Superior temporal gyrus (tissue), 1 donor: ENCODE measurements around the gene ANKLE2.

ENCODE experiments used
- DNase-seq: peaks from one replicate; pipeline ENCODE4 v3.0.0-alpha.2; 2016; ENCODE audit errors: extremely low spot score

The ANKLE2 gene

DNA sequence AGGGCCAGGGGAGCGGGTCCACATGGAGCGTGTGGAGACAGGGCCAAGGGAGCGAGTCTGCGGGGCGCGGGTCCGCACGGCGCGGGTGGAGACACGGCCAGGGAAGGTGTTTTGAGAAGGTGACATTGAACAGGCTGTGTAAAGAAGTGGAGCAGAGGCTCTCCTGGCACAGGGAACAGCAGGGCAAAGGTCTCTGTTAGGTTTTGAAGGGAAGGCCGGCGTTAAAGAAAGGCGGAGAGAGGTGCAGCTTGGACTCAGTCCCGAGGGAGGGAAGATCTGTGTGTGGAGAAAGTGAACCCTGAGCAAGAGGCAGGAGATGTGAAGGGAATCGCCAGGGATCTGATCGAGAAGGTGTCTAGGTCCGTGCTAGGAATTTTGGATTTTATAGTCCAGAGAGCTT is 72.4 kb downstream of the ANKLE2 start:
- DNase-seq: no peak

DNA sequence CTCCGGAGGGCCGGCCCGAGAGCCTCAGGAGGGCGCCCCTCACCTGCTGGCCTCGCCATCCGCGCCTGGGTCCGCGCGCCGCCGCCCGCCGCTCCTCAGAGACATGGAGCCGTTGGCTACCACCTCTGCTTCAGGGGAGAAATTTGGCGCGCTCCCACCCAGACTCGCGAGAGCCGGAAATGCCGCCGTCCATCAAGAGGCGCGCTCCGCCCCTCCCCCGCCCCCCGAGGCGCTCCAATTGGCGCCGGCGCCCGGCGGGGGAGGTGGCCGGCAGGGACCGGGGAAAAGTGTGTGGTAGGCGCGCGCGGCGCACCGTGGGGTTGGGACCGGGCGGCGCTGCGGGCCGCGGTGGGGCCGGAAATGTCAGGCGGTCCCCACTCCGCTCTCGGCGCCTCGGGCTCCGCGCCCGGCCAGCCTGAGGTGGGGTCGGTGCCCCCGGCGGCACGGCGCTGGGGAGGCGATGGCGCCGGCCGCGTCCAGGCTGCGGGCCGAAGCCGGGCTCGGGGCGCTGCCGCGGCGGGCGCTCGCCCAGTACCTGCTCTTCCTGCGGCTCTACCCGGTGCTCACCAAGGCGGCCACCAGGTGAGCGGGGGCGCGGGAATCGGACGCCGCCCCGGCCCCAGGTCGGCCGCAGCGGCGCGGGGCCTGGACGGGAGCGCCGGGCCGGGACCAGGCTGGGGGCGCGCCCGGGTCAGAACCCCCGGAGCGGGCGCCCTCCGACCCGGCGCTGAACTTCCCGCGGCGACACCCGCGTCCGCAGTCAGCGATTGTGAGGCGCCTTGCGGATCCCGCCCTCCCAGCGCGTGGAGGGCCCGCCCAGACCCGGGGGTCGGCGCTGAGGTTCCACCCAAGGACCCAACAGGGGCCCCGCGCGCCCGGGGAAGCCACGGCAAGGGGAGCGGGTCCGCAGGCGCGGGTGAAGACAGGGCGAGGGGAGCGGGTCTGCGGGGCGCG is 74.1 kb downstream of the ANKLE2 start, which contains the start of the genes POLE and PXMP2:
Gene POLE (minus strand): TSS at position 132 of the 954 bp plus-strand sequence. CDS start 27 bp downstream, at position 105.
Gene PXMP2 (plus strand): TSS at position 377 of the 954 bp plus-strand sequence. CDS start 84 bp downstream, at position 461.
- peak; percentile 84 for DNase-seq

DNA sequence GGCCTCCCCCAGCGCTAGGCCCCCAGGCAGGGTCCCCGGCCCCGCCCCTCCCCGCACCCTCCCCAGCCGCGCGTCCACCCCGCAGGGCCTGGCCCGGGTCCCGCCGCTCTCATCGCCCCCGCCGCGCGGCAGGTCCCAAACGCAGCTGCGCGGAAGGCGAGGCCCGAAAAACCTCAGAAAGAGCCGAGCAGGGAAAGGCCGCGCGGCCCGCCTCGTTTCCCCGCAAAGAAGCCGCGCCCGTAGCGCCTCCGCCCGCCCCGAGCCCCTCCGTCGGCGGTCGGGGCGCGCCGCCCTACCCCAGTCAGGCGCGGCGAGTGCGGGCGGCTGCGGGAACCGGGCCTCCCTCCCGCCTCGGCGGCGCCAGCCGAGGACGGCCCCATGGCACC is 74.8 kb downstream of the ANKLE2 start:
- no peak for DNase-seq

DNA sequence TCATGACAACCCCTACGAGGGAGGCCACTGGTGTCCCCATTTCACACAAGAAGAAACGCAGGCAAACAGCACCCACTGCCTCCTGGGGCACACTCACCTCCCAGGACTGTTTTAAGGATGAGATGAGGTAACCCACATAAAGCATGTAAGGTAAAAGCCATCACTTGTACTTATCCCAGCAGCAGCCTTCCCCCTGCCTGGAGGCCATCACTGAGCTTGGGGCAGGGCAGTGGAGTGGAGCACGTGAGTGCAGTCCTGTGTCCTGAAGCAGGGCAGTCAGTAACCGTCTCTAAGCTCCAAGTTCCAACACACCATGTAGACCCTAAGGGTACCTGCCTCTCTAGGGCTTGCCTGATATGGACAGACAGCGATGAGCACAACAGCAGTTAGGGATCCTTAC is 76.2 kb downstream of the ANKLE2 start:
- DNase-seq: no peak

DNA sequence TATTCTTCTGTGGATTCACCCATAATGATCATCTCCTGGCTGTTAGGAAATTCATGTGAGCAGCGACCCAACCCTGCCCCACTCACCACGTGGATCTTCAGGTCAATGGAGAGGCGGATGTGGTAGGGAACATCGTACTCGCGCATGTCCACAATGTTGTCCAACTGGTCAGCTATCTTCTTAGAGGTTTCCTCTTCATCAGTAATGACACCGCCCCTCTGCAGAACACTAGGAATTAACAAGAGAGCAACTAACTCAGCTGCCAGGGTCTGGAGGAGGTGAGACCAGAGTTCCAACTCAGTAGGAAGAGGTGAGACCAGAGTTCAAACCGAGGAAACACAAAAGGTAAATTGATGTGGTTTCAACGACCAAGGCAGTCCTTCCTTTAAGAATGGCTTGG is 84.1 kb downstream of the ANKLE2 start:
- no peak for DNase-seq

DNA sequence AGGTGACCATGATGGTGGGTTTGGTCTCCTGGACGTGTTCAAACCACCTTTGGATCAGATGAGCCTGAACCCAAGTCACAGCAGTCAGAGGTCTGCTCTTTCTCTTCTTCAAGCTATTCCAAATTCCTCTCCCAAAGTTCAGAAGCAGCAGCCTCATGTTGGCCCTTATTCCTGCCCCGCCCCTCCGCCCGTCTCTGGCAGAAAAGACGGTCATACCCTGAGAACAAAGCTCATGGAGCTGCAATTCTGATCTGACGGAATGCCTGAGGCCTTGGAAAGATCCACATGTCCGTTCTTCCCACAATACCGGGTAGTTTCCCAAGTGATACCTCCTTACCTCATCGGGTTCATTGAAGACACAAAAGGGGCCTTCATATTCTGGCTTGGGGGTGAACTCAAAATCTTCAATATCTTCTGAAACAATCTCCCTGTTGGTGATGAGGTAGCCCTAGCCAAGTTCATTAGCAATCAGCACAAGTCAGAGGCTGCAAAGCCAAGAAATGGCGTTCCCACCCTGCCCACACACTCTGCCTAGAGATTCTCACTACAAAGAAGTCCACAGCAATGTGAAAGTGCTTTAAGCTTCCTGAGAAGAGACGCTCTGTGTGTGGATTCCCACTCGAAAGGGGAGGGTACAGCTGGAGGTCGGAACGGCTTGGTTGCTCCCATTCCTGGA is 85.7 kb downstream of the ANKLE2 start:
- no peak for DNase-seq
